WERI-Rb-1 (cell line): Measurements from ENCODE around the gene TMEM203.

ENCODE experiments used
- DNase-seq: peaks from one replicate; pipeline ENCODE4 v3.0.0-alpha.2; 2020
- H3K27ac ChIP-seq: fragments of 250-450 bp; sonication (Bioruptor Pico); 2 replicates; pipeline ENCODE4 v1.5.1; 2020; ENCODE audit warnings: mild to moderate bottlenecking, moderate library complexity
- H3K27me3 ChIP-seq: fragments of 250-450 bp; sonication (Bioruptor Pico); 2 replicates; pipeline ENCODE4 v1.5.1; 2021; ENCODE audit warnings: mild to moderate bottlenecking, low read depth, moderate library complexity; ENCODE audit not compliant: insufficient read depth, severe bottlenecking
- H3K36me3 ChIP-seq: fragments of 250-450 bp; sonication (Bioruptor Pico); 2 replicates; pipeline ENCODE4 v1.5.1; 2020; ENCODE audit warnings: mild to moderate bottlenecking, moderate library complexity
- H3K4me3 ChIP-seq: 2 replicates; pipeline ENCODE4 v1.5.1; 2011; ENCODE audit warnings: low read depth, mild to moderate bottlenecking, control low read depth, low read length
- H3K9me3 ChIP-seq: fragments of 250-450 bp; sonication (Bioruptor Pico); 2 replicates; pipeline ENCODE4 v1.5.1; 2021; ENCODE audit warnings: mild to moderate bottlenecking, moderate library complexity; ENCODE audit not compliant: severe bottlenecking
- CTCF ChIP-seq: IDR thresholded peaks from 2 replicates; pipeline ENCODE4 v1.5.1; 2011; ENCODE audit warnings: low read depth, mild to moderate bottlenecking, control low read depth, inconsistent platforms, low read length

TMEM203 gene

GRCh38 chr9:137229903-137230704, 24.7 kb upstream of the TMEM203 start:
- Histone ChIP-seq H3K4me3 (no peak overlapping the region), H3K27me3 (no peaks in the 10 kb centered on the region), H3K27ac (no peak overlapping the region), H3K9me3 (no peaks in the 10 kb centered on the region), H3K36me3 (no peaks in the 10 kb centered on the region)
- no peak for DNase-seq
- TF ChIP-seq CTCF: no peak

GRCh38 chr9:137228968-137229896, 23.8 kb upstream of the TMEM203 start:
- Histone ChIP-seq H3K27me3 (no peaks in the 10 kb centered on the region), H3K4me3 (no peak overlapping the region), H3K9me3 (no peaks in the 10 kb centered on the region), H3K36me3 (no peaks in the 10 kb centered on the region), H3K27ac (no peak overlapping the region)
- TF ChIP-seq CTCF: no peak
- no peak for DNase-seq

GRCh38 chr9:137228506-137228967, 23.1 kb upstream of the TMEM203 start:
- H3K4me3 ChIP-seq: no peak overlapping the region
- H3K27ac ChIP-seq: no peak overlapping the region
- no peaks in the 10 kb centered on the region for H3K36me3 ChIP-seq
- TF ChIP-seq CTCF: no peak
- no peaks in the 10 kb centered on the region for H3K9me3 ChIP-seq
- H3K27me3 ChIP-seq: no peaks in the 10 kb centered on the region
- DNase-seq: no peak

- no peak for TF ChIP-seq CTCF
- H3K27ac ChIP-seq: no peak overlapping the region
Measured at GRCh38 chr9:137227853-137228505, 22.5 kb upstream of the TMEM203 start.

GRCh38 chr9:137227054-137227852, 21.8 kb upstream of the TMEM203 start, which contains the start of gene RNF224:
TSS of gene RNF224 (plus strand) at chr9:137227502. CDS start at chr9:137228336, 834 bp downstream.
- H3K27ac ChIP-seq: no peak within 1 kb of the TSS
- H3K27me3 ChIP-seq: no peaks in the 10 kb centered on the region
- H3K9me3 ChIP-seq: no peaks in the 10 kb centered on the region
- peak; percentile 72 for DNase-seq
- peak; percentile 82 for TF ChIP-seq CTCF
- H3K36me3 ChIP-seq: no peaks in the 10 kb centered on the region
- no peak within 1 kb of the TSS for H3K4me3 ChIP-seq

More at GRCh38 chr9:137227853-137228505, 22.5 kb upstream of the TMEM203 start:
- no peak for DNase-seq
- Histone ChIP-seq H3K9me3 (no peaks in the 10 kb centered on the region), H3K27me3 (no peaks in the 10 kb centered on the region), H3K4me3 (no peak overlapping the region), H3K36me3 (no peaks in the 10 kb centered on the region)
